HG03521 (cell line): ENCODE results near the gene NR2C2AP.

ENCODE experiments used
- ATAC-seq: cut with Tn5 transposase; IDR thresholded peaks from one replicate; pipeline ENCODE4 v1.9.1; 2021; ENCODE audit warnings: mild to moderate bottlenecking, moderate library complexity; ENCODE audit not compliant: unreplicated experiment

Gene NR2C2AP

DNA sequence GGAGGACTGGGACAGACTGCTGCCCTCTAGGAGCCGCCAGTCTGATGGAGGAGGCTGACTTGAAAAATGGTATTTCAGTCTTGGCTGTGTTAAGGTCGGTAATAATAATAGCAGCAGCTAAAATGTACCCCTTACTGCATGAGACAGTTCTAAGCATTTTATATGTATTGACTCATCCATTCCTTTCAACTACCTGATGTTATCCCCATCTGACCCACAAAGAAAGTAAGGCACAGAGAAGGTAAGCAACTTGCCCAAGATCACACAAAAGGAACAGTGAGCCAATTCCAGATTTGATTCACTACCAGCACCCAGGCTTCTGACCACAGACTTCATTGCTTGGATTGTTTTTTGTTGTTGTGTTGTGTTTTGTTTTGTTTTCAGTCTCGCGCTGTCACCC lies 12.6 kb upstream of the NR2C2AP start:
- no peak for ATAC-seq

DNA sequence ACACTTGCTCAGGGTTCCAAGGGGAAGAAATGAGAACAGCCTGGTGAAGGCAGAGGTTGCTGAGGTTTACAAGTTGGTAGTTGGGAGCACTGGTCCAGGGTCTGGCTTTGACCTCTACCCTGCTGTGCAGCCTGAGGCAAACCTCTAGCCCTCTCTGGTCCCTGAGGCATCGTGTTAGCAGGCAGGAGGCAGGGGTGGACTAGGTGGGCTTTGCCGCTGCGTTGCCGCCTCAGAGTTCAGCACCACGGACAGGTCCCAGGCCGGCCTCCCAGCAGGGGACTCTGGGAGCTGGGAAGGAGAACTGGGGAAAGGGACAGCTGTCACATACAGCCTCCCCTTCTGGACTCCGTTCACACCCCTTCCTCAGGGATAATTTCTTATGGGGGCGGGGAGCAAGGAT lies 11.7 kb upstream of the NR2C2AP start:
- ATAC-seq = no peak

- ATAC-seq = no peak
Observed at GRCh38 chr19:19214159-19214490, 10.9 kb upstream of the NR2C2AP start.

- ATAC-seq = no peak
Observed at GRCh38 chr19:19213426-19214158, 10.4 kb upstream of the NR2C2AP start.

DNA sequence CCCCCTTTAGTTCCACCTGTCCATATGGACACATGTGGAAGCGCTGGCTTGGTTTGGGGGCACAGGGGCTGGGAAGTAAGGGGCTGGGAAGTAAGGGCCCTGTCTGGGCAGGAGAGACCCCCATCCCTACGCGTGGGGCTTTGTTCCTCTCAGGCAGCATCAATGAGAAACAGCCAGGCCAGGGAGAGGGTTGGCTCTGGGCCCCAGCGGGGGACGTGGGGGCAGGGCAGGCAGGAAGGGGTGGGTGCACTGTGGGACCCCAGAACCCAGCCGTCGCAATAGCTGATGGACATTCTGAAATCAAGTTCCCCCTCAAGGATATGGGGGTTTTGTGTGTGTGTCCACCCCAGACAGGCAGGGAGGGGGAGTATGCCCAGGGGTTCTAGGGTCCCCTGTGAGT lies 9.7 kb upstream of the NR2C2AP start:
- no peak for ATAC-seq

- ATAC-seq = no peak
Observed at GRCh38 chr19:19211499-19212420, 8.5 kb upstream of the NR2C2AP start, which contains the start of gene NCAN. Gene NCAN (plus strand): TSS chr19:19211958. CDS start chr19:19216954, 4,996 bp downstream.

DNA sequence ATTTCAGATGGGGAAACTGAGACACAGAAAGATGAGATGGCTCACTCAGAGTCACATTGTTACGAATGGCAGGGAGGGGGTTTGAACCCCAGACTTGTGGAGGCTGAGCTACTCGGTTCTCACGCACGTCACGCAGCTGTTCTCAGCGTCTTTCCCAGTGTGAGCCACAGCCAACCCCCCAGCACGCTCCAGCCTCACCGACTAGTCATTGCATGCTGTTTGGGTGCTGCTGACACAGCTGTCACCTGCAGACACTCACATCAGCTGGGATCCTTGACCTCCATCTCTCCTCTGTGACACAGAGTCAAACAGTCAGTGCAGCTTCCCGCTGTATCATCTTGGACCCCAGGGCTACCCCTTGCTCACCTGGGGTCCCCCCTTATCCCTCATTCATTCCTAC lies 6.2 kb upstream of the NR2C2AP start:
- ATAC-seq = no peak

- ATAC-seq = no peak
Observed at GRCh38 chr19:19207637-19208572, 4.7 kb upstream of the NR2C2AP start.

- no peak for ATAC-seq
Observed at GRCh38 chr19:19206938-19207337, 3.7 kb upstream of the NR2C2AP start.

GRCh38 chr19:19205416-19206410 lies 2.5 kb upstream of the NR2C2AP start:
- ATAC-seq = no peak

GRCh38 chr19:19204181-19204580 lies 967 bp upstream of the NR2C2AP start:
- no peak for ATAC-seq

DNA sequence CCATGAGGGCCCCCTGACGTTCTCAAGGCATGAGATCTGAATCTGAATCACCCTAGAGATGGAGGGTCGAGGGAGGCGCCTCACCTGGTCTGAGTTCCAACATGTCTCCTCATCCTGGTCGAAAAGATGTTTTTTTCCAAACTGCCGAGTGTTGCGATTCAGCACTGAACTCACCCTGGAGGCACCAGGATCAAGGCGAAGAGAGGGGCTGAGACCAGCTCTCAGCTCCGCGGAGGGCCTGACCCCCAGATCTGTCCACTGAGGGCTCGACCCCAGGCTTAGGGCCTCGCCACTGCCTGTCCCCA lies 555 bp downstream of the NR2C2AP start:
- ATAC-seq = peak; percentile 13

- no peak for ATAC-seq
Observed at GRCh38 chr19:19201697-19202630, 1.2 kb downstream of the NR2C2AP start.

DNA sequence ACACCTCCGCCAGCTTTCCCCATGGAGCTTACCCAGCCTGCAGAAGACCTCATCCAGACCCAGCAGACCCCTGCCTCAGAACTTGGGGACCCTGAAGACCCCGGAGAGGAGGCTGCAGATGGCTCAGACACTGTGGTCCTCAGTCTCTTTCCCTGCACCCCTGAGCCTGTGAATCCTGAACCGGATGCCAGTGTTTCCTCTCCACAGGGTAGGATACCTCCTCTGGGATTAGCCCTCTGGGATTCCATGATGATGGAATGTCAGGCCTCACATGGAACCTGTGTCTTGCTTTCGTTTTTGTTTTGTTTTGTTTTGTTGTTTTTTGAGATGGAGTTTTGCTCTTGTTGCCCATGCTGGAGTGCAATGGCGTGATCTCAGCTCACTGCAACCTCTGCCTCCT lies 9.3 kb downstream of the NR2C2AP start:
- ATAC-seq = no peak

DNA sequence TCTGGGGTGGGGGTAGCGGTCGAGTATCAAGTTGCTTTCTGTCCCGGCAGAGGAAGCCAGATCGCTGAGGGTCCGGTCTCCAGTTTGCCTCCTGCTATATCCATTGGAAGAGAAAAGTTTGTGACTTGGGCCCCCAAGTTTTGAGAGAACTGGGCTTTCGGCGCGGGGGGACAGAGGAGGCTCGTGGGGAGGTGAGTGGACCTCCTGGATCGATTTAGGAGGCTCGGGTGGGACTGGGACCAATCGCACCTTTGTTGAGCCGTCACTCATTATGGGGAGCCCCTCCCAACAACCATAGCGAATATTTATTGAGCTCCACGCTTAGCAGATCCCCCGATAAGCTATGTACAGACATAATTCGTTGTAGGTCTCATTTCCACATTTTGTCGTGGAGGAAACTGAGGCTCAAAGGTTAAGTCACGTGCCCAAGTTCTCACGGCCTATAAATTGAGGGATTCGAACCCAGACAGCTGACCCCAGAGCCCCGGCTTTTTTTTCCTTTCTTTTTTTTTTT lies 10.2 kb downstream of the NR2C2AP start:
- no peak for ATAC-seq

- peak; percentile 78 for ATAC-seq
Observed at GRCh38 chr19:19192078-19192882, 10.9 kb downstream of the NR2C2AP start, which contains the start of the genes BORCS8 and RFXANK. Gene BORCS8 (minus strand): TSS chr19:19192152. CDS start chr19:19192117, 35 bp downstream. Gene RFXANK (plus strand): TSS chr19:19192258. CDS start chr19:19193947, 1,689 bp downstream.

DNA sequence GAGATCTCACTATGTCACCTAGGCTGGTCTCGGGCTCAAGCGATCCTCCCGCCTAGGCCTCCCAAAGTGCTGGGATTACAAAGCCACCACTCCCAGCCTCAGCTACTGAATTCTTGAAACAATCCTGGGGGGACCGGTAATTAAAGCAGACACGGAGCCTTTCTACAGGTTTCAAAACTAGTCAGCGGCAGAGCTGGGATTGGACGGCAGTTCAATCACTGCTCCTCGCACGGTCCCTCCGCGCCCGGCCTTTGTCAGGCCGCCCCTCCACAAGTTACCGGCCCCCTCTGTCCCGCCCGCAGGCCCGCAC lies 11.5 kb downstream of the NR2C2AP start:
- ATAC-seq = no peak

DNA sequence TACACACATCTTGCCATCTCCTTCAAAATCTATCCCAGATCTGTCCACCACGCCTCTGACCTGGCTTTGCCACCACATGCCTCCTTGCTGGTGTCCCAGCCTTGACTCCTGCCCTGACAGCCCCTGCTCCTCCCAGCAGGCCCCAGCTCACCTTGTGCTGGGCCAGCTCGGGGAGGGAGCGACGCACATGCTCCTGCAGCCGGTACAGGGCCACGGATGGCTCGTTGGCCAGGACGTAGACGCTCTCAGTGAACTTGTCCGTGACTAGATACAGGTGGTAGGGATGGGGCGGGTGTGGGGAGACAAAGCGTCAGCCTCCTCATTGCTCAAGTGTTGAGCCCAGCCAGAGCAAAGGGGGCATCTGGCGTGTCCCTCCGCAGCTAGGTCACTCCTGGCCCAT lies 16.5 kb downstream of the NR2C2AP start:
- ATAC-seq = no peak
